ENCODE data around the gene NAALADL2.

GRCh38 chr3:174938102-174938501, 79.0 kb downstream of the NAALADL2 start:
- TF ChIP-seq, protein P1, sequence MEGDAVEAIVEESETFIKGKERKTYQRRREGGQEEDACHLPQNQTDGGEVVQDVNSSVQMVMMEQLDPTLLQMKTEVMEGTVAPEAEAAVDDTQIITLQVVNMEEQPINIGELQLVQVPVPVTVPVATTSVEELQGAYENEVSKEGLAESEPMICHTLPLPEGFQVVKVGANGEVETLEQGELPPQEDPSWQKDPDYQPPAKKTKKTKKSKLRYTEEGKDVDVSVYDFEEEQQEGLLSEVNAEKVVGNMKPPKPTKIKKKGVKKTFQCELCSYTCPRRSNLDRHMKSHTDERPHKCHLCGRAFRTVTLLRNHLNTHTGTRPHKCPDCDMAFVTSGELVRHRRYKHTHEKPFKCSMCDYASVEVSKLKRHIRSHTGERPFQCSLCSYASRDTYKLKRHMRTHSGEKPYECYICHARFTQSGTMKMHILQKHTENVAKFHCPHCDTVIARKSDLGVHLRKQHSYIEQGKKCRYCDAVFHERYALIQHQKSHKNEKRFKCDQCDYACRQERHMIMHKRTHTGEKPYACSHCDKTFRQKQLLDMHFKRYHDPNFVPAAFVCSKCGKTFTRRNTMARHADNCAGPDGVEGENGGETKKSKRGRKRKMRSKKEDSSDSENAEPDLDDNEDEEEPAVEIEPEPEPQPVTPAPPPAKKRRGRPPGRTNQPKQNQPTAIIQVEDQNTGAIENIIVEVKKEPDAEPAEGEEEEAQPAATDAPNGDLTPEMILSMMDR (conservative IDR thresholded peaks at IDR 0.05; ENCODE audit: low read depth, low read length): no peak
- TF ChIP-seq EZH2 (IDR thresholded peaks at IDR 0.05; ENCODE audit: low read length, unreplicated experiment) (no peak), EZH2phosphoT487 (IDR thresholded peaks at IDR 0.05; ENCODE audit: borderline replicate concordance, low read length) (no peak)
